Measurements from ENCODE around the gene GPRIN1. TPM values are rescaled to one million over a fixed set of nuclear protein-coding genes. Genes with fewer than 3 reads are reported as not detected.
A peak's percentile ranks its signal among the peaks of the same experiment; 100 is the strongest.

GPRIN1 gene
- total RNA-seq, 1 donor from 2014 or later = 0.50 TPM

DNA sequence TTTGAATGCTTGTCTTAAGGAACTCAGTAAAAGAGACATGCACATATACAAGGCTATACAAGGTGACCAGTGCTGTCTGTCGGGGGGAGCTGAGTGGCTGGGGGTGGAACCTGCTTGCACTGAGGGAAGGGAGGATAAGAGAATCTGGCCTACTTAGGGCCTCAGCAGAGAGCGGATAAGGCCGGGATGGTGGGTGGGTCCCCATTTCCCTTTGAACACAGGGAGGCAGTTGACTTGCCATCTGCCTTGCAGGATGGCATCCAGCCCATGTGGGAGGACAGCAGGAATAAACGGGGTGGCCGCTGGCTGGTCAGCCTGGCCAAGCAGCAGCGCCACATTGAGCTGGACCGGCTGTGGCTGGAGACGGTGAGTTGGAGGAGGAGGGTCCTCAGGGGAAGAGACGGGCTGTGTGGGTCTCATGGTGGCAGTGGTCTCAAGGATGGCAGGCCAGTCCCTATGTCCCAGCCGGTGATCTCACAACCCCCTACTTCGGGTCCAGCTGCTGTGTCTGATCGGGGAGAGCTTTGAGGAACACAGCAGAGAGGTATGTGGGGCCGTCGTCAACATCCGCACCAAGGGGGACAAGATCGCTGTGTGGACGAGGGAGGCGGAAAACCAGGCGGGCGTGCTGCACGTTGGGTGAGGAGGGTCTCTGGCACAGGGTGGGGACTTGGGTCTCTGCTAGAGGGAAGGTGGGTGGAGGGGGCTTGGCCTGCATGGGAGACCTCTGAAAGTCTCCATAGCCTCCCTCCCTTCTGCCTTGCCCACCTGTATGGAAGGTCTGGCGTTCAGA is 35.1 kb upstream of the GPRIN1 start:
- DNase-seq = no peak
- intact Hi-C loops (cut with micrococcal nuclease) = no loop called here
- ATAC-seq = no peak

GRCh38 chr5:176644294-176644693 is 34.3 kb upstream of the GPRIN1 start:
- ATAC-seq (no peak), DNase-seq (no peak)
- intact Hi-C loops (cut with micrococcal nuclease) = no loop called here

DNA sequence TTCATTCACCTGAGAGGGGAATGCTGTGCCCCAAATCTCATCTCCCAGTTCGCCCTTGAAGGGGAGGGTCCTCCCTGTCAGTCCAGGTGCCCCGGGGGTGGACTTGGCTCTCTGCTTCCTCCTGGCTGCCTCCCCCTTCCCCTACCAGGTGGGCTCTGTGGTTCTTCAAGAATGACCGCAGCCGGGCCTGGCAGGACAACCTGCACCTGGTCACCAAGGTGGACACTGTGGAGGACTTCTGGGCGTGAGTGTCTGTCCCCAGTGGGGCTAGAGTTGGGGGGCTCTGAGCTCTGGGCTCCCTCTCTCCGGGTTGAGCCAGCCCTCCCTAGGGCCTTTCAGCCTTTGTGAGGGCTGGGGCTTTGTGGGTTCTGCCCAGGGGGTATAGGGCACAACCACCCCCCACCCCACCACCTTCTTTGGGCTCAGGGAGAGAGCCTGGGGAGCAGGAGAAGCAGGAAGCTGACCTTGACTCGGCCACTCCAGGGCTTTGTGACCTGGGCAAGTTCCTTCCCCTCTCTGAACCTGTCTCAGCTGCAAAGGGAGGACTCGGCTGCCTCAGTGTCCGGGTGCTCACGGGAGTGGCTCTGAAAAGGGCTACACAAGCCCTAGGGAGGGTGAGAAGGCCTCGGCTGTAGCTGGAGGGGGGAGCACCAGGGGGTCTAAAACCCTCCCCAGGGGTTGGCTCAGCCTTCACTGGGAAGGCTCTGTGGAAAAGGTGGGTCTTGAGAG is 33.7 kb upstream of the GPRIN1 start:
- intact Hi-C loops (cut with micrococcal nuclease) = no loop called here
- ATAC-seq = no peak
- no peak for DNase-seq

DNA sequence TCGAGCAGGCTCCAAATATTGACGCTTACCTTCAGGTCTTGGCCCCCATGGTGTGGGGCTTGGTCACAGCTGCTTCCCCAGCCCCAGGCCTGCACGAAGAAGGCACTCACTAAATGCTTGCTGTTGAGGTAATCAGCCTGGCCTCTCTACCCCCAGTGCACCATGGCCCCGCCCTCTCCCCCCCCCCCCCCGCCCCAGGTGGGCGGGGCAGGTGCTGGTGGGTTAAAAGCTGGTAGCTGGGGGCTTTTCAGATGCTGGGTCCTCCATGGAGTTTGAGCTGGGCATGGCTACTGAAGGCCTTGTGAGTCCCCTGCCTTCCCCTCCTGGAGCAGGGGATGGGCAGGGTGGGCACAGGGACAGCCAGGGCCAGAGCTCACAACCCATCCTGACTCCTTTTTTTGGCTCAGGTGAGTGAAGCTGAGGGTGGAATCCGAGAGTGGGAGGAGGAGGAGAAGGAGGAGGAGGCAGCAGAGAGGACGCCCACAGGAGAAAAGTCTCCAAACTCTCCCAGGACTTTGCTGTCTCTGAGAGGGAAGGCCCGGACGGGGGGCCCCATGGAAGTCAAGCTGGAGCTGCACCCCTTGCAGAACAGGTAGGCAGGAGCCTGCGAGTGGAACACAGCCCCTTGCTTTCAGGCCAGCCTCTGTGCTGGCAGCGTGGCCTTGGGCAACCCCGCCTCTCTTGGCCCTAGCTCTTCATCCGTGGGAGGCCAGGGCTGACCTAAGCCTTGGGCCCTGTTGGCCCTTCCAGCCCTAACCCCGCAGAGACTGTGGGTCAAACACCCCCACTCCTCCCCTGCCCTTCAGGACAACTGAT is 32.9 kb upstream of the GPRIN1 start:
- ATAC-seq = no peak
- intact Hi-C loops (cut with micrococcal nuclease) = no loop called here
- DNase-seq = no peak

- DNase-seq = no peak
- intact Hi-C loops (cut with micrococcal nuclease) = no loop called here
- ATAC-seq = no peak
Measured at GRCh38 chr5:176640616-176641015, 30.7 kb upstream of the GPRIN1 start.

DNA sequence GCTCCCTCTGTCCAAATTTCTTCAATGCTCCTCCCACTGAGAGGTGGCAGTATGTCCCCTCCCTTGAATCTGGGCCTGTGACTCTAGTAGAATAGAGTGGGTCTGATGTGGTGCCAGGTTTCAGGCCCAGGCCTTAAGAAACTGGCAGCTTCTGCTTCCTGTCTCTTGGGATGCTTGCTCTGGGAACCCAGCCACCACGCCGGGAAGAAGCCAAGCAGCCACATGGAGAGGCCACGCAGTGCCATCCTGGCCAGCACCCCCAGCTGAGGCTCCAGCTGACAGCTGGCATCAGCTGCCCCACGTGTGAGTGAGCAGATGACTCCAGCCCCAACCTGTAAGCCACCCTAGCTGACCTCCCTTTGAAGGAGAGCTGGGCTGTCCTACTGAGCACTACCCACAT is 30.0 kb upstream of the GPRIN1 start:
- intact Hi-C loops (cut with micrococcal nuclease) = no loop called here
- DNase-seq (peak; percentile 87), ATAC-seq (peak; percentile 97)

GRCh38 chr5:176639208-176639607 is 29.3 kb upstream of the GPRIN1 start:
- DNase-seq (no peak), ATAC-seq (no peak)
- intact Hi-C loops (cut with micrococcal nuclease) = no loop called here

DNA sequence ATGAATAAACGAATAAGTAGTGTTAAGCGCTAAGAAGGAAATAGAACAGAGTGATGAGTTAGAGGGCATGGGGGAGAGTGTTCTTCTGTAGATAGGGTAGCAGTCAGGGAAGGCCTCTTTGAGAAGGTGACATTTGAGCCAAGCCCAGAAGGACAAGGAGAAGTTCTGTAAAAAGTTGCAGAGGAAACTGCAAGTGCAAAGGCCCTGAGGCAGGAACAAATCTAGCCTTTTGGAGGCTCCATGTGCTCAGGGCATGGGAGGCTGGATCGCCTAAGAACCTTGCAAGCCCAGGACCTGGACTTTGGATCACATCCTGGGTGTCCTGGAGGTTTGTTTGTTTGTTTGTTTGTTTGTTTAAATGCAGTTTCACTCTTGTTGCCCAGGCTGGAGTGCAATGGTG is 28.5 kb upstream of the GPRIN1 start:
- intact Hi-C loops (cut with micrococcal nuclease) = no loop called here

DNA sequence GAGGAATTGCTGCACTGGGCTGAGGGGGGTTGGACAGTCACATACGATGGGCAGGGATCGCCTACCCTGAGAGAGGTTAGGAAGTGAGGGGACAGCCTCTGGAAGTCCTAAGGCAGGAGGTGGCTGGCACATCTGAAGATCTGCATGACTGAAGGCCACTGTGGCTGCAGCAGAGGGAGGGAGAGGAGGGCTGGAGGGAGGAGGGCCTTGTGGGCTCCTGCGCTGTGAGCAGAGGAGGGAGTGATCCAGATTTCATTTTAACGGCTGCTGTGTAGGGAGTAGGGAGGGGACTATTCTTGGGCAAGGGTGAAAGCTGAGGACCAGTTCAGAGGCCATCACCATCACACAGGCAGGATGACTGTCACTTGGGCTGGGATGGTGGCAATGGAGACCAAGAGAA is 27.6 kb upstream of the GPRIN1 start:
- DNase-seq (no peak), ATAC-seq (no peak)
- intact Hi-C loops (cut with micrococcal nuclease) = no loop called here

More for the DNA sequence above, 28.5 kb upstream of the GPRIN1 start:
- ATAC-seq (no peak), DNase-seq (no peak)

DNA sequence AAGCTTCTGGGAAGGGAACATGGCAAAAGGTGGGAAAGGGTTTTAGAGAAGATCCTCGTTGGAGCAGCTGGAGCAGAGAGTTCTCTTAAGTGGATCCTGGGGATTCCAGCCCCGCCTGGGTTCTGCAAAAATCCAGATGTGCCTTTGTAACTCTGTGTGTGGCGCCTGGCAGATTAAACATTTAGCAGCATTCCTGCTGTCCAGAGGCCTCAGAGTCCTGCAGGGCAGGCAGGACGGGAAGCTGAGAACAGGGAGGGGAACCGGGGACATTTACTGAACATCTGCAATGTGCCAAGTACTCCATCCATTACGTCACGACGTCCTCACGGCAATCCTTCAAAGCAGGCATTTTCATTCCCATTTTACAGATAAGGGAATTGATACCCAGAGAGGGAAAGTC is 26.5 kb upstream of the GPRIN1 start:
- DNase-seq = no peak

DNA sequence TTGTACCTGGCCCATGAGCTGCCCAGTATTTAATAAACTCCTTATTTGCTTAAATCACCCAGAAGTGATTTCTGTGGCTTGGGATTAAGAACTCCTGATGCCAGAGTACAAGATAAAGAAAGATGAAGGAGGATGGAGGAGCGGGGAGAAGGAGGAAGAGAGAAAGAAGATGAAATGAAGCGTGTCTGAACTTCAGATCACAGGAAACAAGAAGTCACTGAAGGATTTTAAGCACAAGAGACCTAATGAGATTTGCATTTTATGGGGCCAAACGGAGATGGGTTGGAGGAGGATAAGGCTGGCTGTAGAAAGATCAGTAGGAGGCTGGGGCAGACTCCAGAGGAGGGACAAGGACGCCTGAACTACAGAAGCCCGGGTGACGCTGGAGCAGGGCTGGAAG is 23.6 kb upstream of the GPRIN1 start:
- ATAC-seq (no peak), DNase-seq (no peak)
- intact Hi-C loops (cut with micrococcal nuclease) = no loop called here

More for the DNA sequence above, 26.5 kb upstream of the GPRIN1 start:
- ATAC-seq = no peak
- intact Hi-C loops (cut with micrococcal nuclease) = no loop called here

GRCh38 chr5:176632745-176633144 is 22.8 kb upstream of the GPRIN1 start:
- intact Hi-C loops (cut with micrococcal nuclease) = no loop called here
- ATAC-seq (peak; percentile 38), DNase-seq (no peak)

DNA sequence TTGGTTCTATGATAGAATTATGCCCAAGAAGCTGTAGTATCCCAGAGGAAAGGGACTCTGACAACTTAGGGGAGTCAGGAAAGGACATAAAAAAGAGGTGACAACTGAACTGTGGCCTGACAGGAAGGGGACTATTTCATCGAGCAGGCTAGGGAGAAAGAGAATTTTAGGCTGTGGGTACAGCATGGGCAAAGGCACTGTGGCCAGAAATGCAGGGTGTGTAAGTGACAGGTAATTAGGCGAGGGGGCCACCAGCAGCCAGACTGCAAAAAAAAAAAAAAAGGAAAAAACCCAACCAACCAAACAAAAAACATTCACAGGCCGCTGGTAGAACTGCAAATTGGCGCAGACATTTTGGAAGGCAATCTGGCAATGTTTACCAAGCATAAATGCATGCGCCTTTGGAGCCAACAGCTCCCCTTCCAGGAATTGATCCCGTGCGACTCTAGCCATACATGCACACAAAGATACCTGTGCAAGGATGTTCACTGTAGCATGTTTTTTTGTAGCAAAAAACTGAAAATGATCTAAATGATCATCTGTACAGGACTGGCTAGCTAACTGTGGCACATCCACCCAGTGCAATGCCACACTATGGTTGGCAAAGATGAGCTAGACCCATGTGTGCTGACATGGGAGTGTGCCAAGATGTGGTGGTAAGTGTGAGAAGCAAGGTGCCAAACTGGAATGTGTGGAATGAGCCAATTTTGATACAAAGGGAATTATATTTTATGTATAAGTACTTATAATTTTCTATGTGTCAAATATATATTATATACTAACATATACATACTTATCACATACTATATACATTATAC is 21.6 kb upstream of the GPRIN1 start:
- intact Hi-C loops (cut with micrococcal nuclease) = no loop called here
- DNase-seq (no peak), ATAC-seq (no peak)

DNA sequence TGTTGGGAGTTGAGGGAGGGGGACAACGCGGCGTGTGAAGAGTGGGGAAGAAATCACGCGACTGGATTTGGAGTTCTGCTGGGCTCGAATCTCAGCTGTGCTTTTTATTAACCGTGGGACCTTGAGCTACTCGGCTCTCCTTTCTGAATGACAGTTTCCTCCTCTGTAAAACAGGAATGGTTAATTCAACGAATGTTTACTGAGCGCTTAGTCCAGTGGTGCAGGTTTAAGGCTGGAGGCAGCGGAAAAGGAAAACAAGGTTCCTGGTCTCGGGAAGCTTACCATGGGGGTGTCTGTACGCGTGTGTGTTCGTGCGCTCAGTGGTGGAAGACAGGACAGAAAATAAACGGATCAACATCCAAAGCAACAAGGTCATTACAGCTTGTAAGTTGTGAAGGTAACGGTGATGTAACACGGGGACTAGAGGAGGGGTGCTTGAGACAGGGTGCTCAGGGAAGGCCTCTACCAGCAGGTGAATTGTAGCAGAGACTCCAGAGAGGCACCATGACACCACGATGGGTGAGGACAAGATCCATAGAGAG is 20.8 kb upstream of the GPRIN1 start:
- DNase-seq (no peak), ATAC-seq (peak; percentile 7)
- intact Hi-C loops (cut with micrococcal nuclease) = no loop called here

GRCh38 chr5:176629853-176630680 is 20.1 kb upstream of the GPRIN1 start, which contains the start of the genes EIF4E1B and SNCB:
EIF4E1B (plus strand) TSS chr5:176630675; CDS start chr5:176642788, 12,113 bp downstream.
SNCB (minus strand) TSS chr5:176630534; CDS start chr5:176629654, 880 bp downstream.
- intact Hi-C loops (cut with micrococcal nuclease) = no loop called here
- peak; percentile 68 for DNase-seq

GRCh38 chr5:176629317-176629852 is 19.4 kb upstream of the GPRIN1 start:
- ATAC-seq (no peak), DNase-seq (no peak)
- intact Hi-C loops (cut with micrococcal nuclease) = no loop called here

More at GRCh38 chr5:176629853-176630680, 20.1 kb upstream of the GPRIN1 start, which contains the start of the genes EIF4E1B and SNCB:
- peak; percentile 91 for ATAC-seq

Data from left ventricle myocardium superior (tissue), 1 donor.